HG03575 (cell line): ENCODE data around the gene TMEM248.
A peak's percentile ranks its signal among the peaks of the same experiment; 100 is the strongest.
"Not testable (repeated sequence)": the region's sequence is repeated elsewhere in the genome, so short reads cannot be mapped to it uniquely, and the experiment has no call there.

ENCODE experiments used
- ATAC-seq: cut with Tn5 transposase; IDR thresholded peaks from one replicate; pipeline ENCODE4 v1.9.1; 2021; ENCODE audit not compliant: unreplicated experiment, insufficient number of reproducible peaks, low FRiP score; ENCODE audit errors: extremely low read depth

Gene TMEM248, protein sequence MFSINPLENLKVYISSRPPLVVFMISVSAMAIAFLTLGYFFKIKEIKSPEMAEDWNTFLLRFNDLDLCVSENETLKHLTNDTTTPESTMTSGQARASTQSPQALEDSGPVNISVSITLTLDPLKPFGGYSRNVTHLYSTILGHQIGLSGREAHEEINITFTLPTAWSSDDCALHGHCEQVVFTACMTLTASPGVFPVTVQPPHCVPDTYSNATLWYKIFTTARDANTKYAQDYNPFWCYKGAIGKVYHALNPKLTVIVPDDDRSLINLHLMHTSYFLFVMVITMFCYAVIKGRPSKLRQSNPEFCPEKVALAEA

GRCh38 chr7:66920769-66921395 is at the start of gene TMEM248:
Gene TMEM248 (plus strand): TSS chr7:66921225. CDS start chr7:66941866, 20,641 bp downstream.
- ATAC-seq, result no peak

- ATAC-seq, result no peak
Observed at GRCh38 chr7:66873476-66873875, 47.5 kb upstream of the TMEM248 start.

DNA sequence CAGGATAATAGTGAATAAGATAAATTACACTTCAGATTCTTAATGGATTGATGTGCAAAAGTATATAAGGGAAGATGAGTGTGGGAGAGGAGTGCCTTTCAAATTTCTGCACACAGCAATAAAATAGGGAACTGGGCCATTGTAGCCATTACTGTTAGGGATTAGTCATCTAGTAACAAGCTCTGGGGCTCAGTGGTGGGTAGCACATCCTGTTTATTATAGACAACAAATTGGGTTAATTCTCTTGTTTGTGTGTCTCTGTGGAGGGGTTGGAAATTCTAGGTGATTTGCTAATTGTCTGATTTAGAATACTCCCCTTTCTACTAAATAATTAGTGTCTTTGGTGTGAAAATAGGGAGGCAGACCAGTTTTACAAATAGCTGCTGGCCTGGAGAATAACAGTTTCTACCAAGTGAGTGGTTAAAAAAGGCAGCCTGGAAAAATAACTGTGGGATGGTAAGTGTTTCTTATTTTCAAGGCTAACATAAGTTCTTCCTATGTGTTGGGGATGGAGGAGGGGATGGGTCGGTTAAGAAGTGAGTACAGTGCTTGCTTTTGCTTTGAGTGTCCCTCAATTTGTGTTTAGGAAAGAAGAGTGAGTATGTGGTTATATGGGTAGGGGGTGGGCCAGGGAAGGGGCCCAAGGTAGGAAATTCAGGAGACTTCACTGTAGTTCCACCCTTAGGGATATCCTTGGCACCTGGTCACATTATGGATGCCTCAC is 43.3 kb upstream of the TMEM248 start:
- ATAC-seq, result no peak

GRCh38 chr7:66878301-66878685 is 42.7 kb upstream of the TMEM248 start:
- ATAC-seq, result not testable (repeated sequence)

- ATAC-seq, result no peak
Observed at GRCh38 chr7:66880053-66880452, 41.0 kb upstream of the TMEM248 start.

- not testable (repeated sequence) for ATAC-seq
Observed at GRCh38 chr7:66880577-66880976, 40.4 kb upstream of the TMEM248 start.

DNA sequence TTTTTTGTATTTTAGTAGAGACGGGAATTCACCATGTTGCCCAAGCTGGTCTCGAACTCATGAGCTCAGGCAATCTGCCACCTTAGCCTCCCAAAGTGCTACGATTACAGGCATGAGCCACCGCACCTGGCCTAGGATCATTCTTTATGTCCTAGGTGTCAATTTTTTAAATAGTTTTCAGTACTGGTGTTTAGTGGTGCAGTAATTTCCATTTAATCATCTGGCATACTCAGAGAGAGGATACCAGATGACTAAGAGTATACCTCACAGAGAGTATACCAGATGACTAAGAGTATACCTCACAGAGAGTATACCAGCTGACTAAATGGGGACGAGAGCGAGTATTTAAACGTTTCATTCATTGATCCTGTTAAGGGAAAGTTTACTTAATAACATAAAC is 37.3 kb upstream of the TMEM248 start:
- ATAC-seq, result no peak

GRCh38 chr7:66884556-66884955 is 36.5 kb upstream of the TMEM248 start:
- ATAC-seq, result not testable (repeated sequence)

GRCh38 chr7:66886152-66886551 is 34.9 kb upstream of the TMEM248 start:
- peak; percentile 47 for ATAC-seq

GRCh38 chr7:66888223-66888622 is 32.8 kb upstream of the TMEM248 start:
- not testable (repeated sequence) for ATAC-seq

DNA sequence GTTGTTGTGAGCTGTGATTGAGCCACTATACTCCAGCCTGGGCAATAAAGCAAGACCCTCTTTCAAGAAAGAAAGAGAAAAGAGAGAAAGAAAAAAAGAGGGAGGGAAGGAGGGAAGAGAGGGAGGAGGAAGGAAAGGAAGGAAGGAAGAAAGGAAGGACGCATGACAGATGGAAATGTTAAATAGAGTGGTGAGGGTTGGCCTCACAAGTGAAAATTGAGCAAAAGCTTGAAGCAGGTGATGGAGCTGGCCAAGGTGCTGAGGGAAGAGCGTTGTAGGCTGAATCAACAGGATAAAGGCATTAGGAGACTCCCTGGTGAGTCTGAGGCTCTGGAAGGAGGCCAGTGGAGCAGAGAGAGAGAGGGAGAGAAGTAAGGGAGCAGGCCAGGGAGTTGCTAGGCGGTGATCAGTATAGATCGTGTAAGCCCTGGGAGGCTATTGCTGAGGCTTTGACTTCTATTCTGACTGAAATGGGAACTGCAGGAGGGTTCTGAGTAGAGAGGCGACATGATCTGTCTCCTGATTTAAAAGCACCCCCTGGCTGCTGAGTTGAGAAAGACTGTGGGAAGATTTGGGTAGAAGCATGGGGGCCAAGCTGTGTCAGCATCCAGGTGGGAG is 26.5 kb upstream of the TMEM248 start:
- ATAC-seq, result no peak

GRCh38 chr7:66896441-66896840 is 24.6 kb upstream of the TMEM248 start:
- ATAC-seq, result no peak

- no peak for ATAC-seq
Observed at GRCh38 chr7:66899552-66900280, 21.3 kb upstream of the TMEM248 start.

- no peak for ATAC-seq
Observed at GRCh38 chr7:66901941-66902843, 18.8 kb upstream of the TMEM248 start.

- no peak for ATAC-seq
Observed at GRCh38 chr7:66902844-66903180, 18.2 kb upstream of the TMEM248 start.

GRCh38 chr7:66903360-66904062 is 17.5 kb upstream of the TMEM248 start:
- no peak for ATAC-seq

DNA sequence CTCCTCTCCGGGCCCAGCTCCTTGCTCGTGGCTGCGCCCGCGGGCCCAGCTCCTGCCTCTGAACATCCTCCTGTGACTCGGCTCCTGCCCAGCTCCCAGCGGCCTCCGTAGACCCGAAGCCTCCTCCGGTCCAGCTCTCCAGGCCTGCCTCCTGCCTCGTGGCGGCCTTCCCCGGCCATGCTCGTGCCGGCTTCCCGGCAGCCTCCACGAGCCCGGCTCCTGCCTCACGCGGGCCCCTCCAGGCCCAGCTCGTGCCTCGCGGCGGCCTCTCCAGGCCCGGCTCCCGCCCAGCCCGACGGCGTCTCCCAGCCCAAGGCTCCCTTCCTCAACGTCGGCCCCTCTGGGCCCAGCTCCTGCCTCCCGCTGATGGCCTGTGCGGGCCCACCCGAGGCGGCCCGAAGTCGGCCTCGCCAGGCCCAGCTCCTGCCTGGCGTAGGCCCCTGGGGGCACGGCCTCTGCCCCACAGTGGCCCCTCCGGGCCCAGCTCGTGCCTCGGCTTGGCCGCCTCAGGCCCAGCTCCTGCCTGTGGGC is 16.9 kb upstream of the TMEM248 start:
- no peak for ATAC-seq
